AG09309 (cell line): Measurements from ENCODE around the gene GRHL1.
"Not testable (repeated sequence)": the region's sequence is repeated elsewhere in the genome, so short reads cannot be mapped to it uniquely, and the experiment has no call there.

Experiments
- DNase-seq: peaks from one replicate; pipeline ENCODE4 v3.0.0-alpha.2; 2010; ENCODE audit warnings: low read depth
- H3K4me3 ChIP-seq: 2 replicates; pipeline ENCODE4 v1.5.1; 2011; ENCODE audit warnings: mild to moderate bottlenecking, low read depth, low read length, moderate library complexity; ENCODE audit not compliant: control insufficient read depth
- CTCF ChIP-seq: IDR thresholded peaks from 2 replicates; pipeline ENCODE4 v1.5.1; 2011; ENCODE audit warnings: mild to moderate bottlenecking, low read depth, low read length, inconsistent platforms; ENCODE audit not compliant: insufficient read depth, control insufficient read depth; ENCODE audit errors: missing control alignments

GRHL1 gene

DNA sequence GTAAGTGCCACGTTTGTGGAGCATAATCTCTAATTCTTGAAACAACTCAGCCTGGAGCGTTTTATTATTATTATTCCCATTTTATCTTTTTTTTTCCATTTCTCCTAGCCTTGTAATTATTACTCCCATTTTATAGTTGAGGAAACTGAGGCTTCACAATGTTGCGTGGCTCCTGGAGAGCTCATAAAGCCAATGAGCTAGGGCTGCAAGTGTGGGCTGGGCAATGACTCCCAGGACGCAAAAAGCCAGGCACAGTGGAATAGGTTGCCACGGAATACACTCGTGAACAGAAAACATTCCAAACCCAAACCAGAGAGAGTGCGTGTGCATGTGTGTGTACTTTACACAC is 78.4 kb downstream of the GRHL1 start:
- DNase-seq = no peak
- no peak for TF ChIP-seq CTCF
- H3K4me3 ChIP-seq = no peak overlapping the region

DNA sequence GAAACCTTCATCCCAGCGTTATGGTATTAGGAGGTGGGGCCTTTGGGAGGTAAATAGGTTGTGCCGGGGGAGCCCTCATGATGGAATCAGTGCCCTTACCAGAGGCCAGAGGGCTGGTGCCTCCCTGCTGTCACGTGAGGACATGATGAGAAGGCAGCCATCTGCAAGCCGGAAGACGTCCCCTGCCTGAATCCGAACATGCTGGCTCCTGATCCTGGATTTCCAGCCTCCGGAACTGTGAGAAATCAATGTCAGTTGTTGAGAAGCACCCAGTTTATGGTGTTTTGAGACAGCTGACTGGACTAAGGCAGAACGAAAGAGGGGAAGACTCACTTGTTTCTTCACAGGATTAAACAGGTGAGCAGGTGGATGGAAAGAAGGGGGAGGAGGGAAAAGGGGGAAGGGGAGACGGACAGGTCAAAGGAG is 78.8 kb downstream of the GRHL1 start:
- DNase-seq = no peak
- no peak for TF ChIP-seq CTCF

GRCh38 chr2:10030798-10031197 is 79.3 kb downstream of the GRHL1 start:
- not testable (repeated sequence) for H3K4me3 ChIP-seq, DNase-seq

More for the DNA sequence above, 78.8 kb downstream of the GRHL1 start:
- no peak overlapping the region for H3K4me3 ChIP-seq

DNA sequence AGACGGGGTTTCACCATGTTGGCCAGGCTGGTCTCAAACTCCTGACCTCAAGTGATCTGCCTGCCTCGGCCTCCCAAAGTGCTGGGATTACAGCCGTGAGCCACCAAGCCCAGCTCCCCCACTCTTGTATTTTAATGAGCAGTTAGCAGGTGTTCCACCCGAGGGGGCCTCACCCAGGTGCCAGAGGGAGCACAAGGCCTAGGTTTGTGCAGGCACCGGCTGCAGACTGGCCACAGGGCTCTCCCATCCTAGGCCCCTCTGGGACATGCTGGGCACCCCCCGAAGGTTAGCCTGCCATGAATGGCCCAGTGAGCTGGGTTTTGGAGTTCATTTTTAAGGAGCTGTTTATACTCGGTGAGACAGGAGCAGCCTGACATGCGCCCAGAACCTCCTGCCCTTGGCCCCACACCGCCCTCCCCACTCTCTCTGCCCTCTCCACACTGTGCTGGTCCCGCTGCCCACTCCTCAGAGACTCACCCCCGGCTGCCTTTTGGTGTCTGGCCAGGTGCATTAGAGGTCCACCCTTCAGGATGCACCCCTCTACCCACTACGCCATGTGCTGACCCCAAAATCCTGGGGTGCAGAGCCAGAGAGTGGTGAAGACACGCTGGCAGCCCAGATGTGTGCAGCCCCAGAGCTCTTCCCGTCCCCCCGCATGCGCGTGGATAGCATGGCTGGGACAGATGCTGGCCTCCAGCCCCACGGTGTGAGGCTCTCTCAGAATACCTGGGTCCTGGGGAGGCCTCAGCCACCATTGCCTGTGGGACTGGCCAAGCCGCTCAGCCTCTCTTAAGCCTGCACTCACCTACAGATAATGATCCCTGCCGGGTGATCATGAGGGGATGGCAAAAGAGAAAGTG is 80.6 kb downstream of the GRHL1 start:
- TF ChIP-seq CTCF = no peak
- H3K4me3 ChIP-seq = no peak overlapping the region
- DNase-seq = no peak

- DNase-seq = no peak
- no peak for TF ChIP-seq CTCF
- no peak overlapping the region for H3K4me3 ChIP-seq
Observed at GRCh38 chr2:10032746-10033105, 81.2 kb downstream of the GRHL1 start.

- no peak overlapping the region for H3K4me3 ChIP-seq
- TF ChIP-seq CTCF = no peak
- DNase-seq = no peak
Observed at GRCh38 chr2:10033251-10034006, 81.9 kb downstream of the GRHL1 start.
